Measurements from ENCODE around the gene SRPRB. TPM values are rescaled to one million over a fixed set of nuclear protein-coding genes. Genes with fewer than 3 reads are reported as not detected.

The SRPRB gene
- total and polyA plus RNA-seq, 9 of the 15 experiments (the other 6 are each of a cell fraction or from before 2014, with no cell fraction given), result 29.5 to 66.0 (median 41.4) TPM

DNA sequence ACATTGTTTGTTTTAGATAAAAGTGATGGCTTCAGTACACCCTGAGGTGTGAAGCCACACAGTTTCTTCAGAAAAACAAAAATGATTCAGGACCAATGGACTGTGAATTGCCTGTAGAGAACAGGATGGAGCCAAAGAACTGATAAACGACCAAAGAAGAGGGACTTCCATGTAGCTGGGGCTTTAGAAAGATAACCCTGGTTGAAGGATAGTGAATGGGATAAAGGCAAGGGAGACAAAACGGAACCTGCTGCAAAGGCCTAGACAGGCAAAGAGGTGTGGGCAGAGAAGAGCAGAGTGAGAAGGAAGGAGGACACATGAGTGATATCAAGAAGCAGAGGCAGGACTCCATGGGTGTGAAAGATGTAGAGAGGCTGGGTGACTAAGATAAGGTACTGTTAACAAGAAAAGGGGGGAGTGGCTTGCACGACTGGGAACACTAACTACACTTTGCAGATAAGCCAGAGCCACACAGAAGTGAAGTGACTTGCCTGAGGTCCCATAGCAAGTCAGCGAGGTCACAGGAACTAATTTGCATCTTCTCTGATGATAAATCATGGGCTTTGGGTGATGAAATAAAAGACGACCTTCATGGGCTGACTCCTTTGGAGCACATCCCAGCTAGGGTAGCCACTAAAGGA is 45.8 kb downstream of the SRPRB start (continued):
- TF ChIP-seq, protein P1, sequence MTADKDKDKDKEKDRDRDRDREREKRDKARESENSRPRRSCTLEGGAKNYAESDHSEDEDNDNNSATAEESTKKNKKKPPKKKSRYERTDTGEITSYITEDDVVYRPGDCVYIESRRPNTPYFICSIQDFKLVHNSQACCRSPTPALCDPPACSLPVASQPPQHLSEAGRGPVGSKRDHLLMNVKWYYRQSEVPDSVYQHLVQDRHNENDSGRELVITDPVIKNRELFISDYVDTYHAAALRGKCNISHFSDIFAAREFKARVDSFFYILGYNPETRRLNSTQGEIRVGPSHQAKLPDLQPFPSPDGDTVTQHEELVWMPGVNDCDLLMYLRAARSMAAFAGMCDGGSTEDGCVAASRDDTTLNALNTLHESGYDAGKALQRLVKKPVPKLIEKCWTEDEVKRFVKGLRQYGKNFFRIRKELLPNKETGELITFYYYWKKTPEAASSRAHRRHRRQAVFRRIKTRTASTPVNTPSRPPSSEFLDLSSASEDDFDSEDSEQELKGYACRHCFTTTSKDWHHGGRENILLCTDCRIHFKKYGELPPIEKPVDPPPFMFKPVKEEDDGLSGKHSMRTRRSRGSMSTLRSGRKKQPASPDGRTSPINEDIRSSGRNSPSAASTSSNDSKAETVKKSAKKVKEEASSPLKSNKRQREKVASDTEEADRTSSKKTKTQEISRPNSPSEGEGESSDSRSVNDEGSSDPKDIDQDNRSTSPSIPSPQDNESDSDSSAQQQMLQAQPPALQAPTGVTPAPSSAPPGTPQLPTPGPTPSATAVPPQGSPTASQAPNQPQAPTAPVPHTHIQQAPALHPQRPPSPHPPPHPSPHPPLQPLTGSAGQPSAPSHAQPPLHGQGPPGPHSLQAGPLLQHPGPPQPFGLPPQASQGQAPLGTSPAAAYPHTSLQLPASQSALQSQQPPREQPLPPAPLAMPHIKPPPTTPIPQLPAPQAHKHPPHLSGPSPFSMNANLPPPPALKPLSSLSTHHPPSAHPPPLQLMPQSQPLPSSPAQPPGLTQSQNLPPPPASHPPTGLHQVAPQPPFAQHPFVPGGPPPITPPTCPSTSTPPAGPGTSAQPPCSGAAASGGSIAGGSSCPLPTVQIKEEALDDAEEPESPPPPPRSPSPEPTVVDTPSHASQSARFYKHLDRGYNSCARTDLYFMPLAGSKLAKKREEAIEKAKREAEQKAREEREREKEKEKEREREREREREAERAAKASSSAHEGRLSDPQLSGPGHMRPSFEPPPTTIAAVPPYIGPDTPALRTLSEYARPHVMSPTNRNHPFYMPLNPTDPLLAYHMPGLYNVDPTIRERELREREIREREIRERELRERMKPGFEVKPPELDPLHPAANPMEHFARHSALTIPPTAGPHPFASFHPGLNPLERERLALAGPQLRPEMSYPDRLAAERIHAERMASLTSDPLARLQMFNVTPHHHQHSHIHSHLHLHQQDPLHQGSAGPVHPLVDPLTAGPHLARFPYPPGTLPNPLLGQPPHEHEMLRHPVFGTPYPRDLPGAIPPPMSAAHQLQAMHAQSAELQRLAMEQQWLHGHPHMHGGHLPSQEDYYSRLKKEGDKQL (CRISPR knock-in tag; IDR thresholded peaks at IDR 0.05; ENCODE audit: borderline replicate concordance), result no peak
- TF ChIP-seq KDM2B (CRISPR knock-in tag; IDR thresholded peaks at IDR 0.05), result no peak
- TF ChIP-seq ZNF318 (IDR thresholded peaks at IDR 0.05; ENCODE audit: borderline replicate concordance in 1 of 2, low read depth in 1 of 2), result peak in 1 of 2 experiments; percentile 69; a peak in 2 of 4 replicates
- peak; percentile 95 for TF ChIP-seq TCF3 (CRISPR knock-in tag; IDR thresholded peaks at IDR 0.05)
- TF ChIP-seq DNMT1 (IDR thresholded peaks at IDR 0.05), result no peak
- TF ChIP-seq KAT2B (IDR thresholded peaks at IDR 0.05; ENCODE audit: low read depth, low read length), result no peak
- TF ChIP-seq TOE1 (IDR thresholded peaks at IDR 0.05; ENCODE audit: borderline replicate concordance), result peak; percentile 87
- no peak for TF ChIP-seq TOE1 (CRISPR knock-in tag; IDR thresholded peaks at IDR 0.05; ENCODE audit: borderline replicate concordance, low read depth)
- TF ChIP-seq DDX20 (tag; IDR thresholded peaks at IDR 0.05; ENCODE audit: low read depth), result no peak
- TF ChIP-seq, protein P2, sequence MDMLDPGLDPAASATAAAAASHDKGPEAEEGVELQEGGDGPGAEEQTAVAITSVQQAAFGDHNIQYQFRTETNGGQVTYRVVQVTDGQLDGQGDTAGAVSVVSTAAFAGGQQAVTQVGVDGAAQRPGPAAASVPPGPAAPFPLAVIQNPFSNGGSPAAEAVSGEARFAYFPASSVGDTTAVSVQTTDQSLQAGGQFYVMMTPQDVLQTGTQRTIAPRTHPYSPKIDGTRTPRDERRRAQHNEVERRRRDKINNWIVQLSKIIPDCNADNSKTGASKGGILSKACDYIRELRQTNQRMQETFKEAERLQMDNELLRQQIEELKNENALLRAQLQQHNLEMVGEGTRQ (CRISPR knock-in tag; IDR thresholded peaks at IDR 0.05), result no peak
- no peak for TF ChIP-seq THRA (IDR thresholded peaks at IDR 0.05)
